ENCODE data around the gene PDF. TPM values are rescaled to one million over a fixed set of nuclear protein-coding genes. Genes with fewer than 3 reads are reported as not detected.
"Not testable (repeated sequence)": the region's sequence is repeated elsewhere in the genome, so short reads cannot be mapped to it uniquely, and the experiment has no call there.

Gene PDF
- total RNA-seq, 2 experiments from 2014 or later = 37.8 to 54.8 TPM

- no TSS peak for BruUV-seq (replicated peaks)
- Histone ChIP-seq H4K20me1 (ENCODE audit: insufficient read depth, low read length) (no peaks in the 10 kb centered on the region), H3K27ac (ENCODE audit: low read depth, low read length, poor library complexity, severe bottlenecking) (no peak overlapping the region), H3K36me3 (ENCODE audit: insufficient read depth, low read length) (no peaks in the 10 kb centered on the region), H3K4me3 (ENCODE audit: low read depth, low read length, poor library complexity, severe bottlenecking) (no peak overlapping the region), H2AFZ (ENCODE audit: low read length) (no peak overlapping the region), H3K9me3 (ENCODE audit: low read length) (no peaks in the 10 kb centered on the region), H3K79me2 (ENCODE audit: insufficient read depth, low read depth, low read length) (no peaks in the 10 kb centered on the region), H3K4me1 (ENCODE audit: insufficient read depth, low read length, poor library complexity, severe bottlenecking) (no peaks in the 10 kb centered on the region), H3K9me2 (ENCODE audit: insufficient read depth, low read length) (no peaks in the 10 kb centered on the region), H3K4me2 (ENCODE audit: low read length) (no peak overlapping the region)
- no peak for TF ChIP-seq EZH2phosphoT487 (IDR thresholded peaks at IDR 0.05; ENCODE audit: borderline replicate concordance, low read depth, low read length)
- no peak for TF ChIP-seq CTCF (conservative IDR thresholded peaks at IDR 0.05; ENCODE audit: low read length)
- CTCF ChIA-PET (ENCODE audit: unreplicated experiment) = no interaction called here
- POLR2A ChIA-PET = no interaction called here
- intact Hi-C loops (cut with micrococcal nuclease; ENCODE audit: unreplicated experiment) = no loop called here
- DNase-seq (ENCODE audit: low spot score) = no peak
Measured at GRCh38 chr16:69294051-69294450, 36.3 kb downstream of the PDF start.

- TF ChIP-seq CTCF (conservative IDR thresholded peaks at IDR 0.05; ENCODE audit: low read length) = no peak
- TF ChIP-seq EZH2phosphoT487 (IDR thresholded peaks at IDR 0.05; ENCODE audit: borderline replicate concordance, low read depth, low read length) = no peak
- Histone ChIP-seq H3K27ac (ENCODE audit: low read depth, low read length, poor library complexity, severe bottlenecking) (no peak overlapping the region), H3K9me3 (ENCODE audit: low read length) (no peaks in the 10 kb centered on the region), H3K4me3 (ENCODE audit: low read depth, low read length, poor library complexity, severe bottlenecking) (no peak overlapping the region), H3K4me1 (ENCODE audit: insufficient read depth, low read length, poor library complexity, severe bottlenecking) (no peaks in the 10 kb centered on the region), H3K79me2 (ENCODE audit: insufficient read depth, low read depth, low read length) (no peaks in the 10 kb centered on the region), H2AFZ (ENCODE audit: low read length) (no peak overlapping the region), H3K9me2 (ENCODE audit: insufficient read depth, low read length) (no peaks in the 10 kb centered on the region), H3K36me3 (ENCODE audit: insufficient read depth, low read length) (peaks cover 4% of the 10 kb centered on the region; the same call in 1 of the 2 replicates), H4K20me1 (ENCODE audit: insufficient read depth, low read length) (no peaks in the 10 kb centered on the region), H3K4me2 (ENCODE audit: low read length) (no peak overlapping the region)
- DNase-seq (ENCODE audit: low spot score) = no peak
- POLR2A ChIA-PET = no interaction called here
- CTCF ChIA-PET (ENCODE audit: unreplicated experiment) = no interaction called here
- intact Hi-C loops (cut with micrococcal nuclease; ENCODE audit: unreplicated experiment) = no loop called here
- BruUV-seq (replicated peaks) = no TSS peak
Measured at GRCh38 chr16:69293401-69293800, 37.0 kb downstream of the PDF start.

- peaks cover 17% of the 10 kb centered on the region; the same call in 1 of the 2 replicates for H3K36me3 ChIP-seq (ENCODE audit: insufficient read depth, low read length)
- POLR2A ChIA-PET = interaction anchor here (1.7 kb wide), 1 partner anchor 18 kb away, joined by 3 read pairs; no protein-coding TSS in a partner anchor
- H3K4me2 ChIP-seq (ENCODE audit: low read length); H3K4me1 ChIP-seq (ENCODE audit: insufficient read depth, low read length, poor library complexity, severe bottlenecking); H3K4me3 ChIP-seq (ENCODE audit: low read depth, low read length, poor library complexity, severe bottlenecking); H3K27ac ChIP-seq (ENCODE audit: low read depth, low read length, poor library complexity, severe bottlenecking); H3K9me2 ChIP-seq (ENCODE audit: insufficient read depth, low read length); DNase-seq (ENCODE audit: low spot score); H3K79me2 ChIP-seq (ENCODE audit: insufficient read depth, low read depth, low read length); CTCF ChIA-PET (ENCODE audit: unreplicated experiment); H4K20me1 ChIP-seq (ENCODE audit: insufficient read depth, low read length); BruUV-seq (replicated peaks); H3K9me3 ChIP-seq (ENCODE audit: low read length); H2AFZ ChIP-seq (ENCODE audit: low read length); intact Hi-C loops (cut with micrococcal nuclease; ENCODE audit: unreplicated experiment): not testable (repeated sequence)
Measured at GRCh38 chr16:69291657-69292056, 38.7 kb downstream of the PDF start.

Measured in OCI-LY7 (cell line).